ENCODE data around the gene NTM.

NTM gene

GRCh38 chr11:132352497-132352896 lies 982.1 kb downstream of the NTM start:
- peaks cover 3% of the 10 kb centered on the region for H3K9me3 ChIP-seq (ENCODE audit: severe bottlenecking)
- H3K36me3 ChIP-seq: no peaks in the 10 kb centered on the region
- no peak overlapping the region for H3K4me3 ChIP-seq (ENCODE audit: low read depth, low read length)
- DNase-seq: no peak
- H3K27ac ChIP-seq: no peak overlapping the region
- TF ChIP-seq, protein P1, sequence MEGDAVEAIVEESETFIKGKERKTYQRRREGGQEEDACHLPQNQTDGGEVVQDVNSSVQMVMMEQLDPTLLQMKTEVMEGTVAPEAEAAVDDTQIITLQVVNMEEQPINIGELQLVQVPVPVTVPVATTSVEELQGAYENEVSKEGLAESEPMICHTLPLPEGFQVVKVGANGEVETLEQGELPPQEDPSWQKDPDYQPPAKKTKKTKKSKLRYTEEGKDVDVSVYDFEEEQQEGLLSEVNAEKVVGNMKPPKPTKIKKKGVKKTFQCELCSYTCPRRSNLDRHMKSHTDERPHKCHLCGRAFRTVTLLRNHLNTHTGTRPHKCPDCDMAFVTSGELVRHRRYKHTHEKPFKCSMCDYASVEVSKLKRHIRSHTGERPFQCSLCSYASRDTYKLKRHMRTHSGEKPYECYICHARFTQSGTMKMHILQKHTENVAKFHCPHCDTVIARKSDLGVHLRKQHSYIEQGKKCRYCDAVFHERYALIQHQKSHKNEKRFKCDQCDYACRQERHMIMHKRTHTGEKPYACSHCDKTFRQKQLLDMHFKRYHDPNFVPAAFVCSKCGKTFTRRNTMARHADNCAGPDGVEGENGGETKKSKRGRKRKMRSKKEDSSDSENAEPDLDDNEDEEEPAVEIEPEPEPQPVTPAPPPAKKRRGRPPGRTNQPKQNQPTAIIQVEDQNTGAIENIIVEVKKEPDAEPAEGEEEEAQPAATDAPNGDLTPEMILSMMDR (IDR thresholded peaks at IDR 0.05; ENCODE audit: low read depth, low read length): no peak
- H3K27me3 ChIP-seq (ENCODE audit: insufficient read depth, low read depth, severe bottlenecking): no peaks in the 10 kb centered on the region

DNA sequence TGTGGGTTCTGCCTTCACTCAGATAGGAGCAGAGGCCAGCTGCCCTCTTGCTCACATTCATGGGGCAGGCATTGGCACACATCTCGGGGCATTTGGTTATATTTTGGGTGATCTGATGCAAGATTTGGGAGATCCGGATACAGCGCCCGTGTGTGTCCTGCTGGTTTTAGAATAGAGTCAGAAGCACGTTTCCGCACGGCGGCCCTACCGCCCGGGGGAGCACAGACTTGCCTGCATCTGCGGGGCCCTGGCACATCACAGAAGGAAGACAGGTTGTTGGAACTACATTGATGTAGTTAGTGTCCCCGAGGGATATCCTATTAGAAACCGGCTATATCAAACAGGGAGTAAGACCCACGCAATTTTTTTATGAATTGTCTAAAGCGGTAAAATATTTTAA lies 982.8 kb downstream of the NTM start:
- no peak for DNase-seq
- H3K4me3 ChIP-seq (ENCODE audit: low read depth, low read length): no peak overlapping the region
- H3K27me3 ChIP-seq (ENCODE audit: insufficient read depth, low read depth, severe bottlenecking): no peaks in the 10 kb centered on the region
- TF ChIP-seq, protein P1 (IDR thresholded peaks at IDR 0.05; ENCODE audit: low read depth, low read length): no peak
- H3K27ac ChIP-seq: no peak overlapping the region
- H3K36me3 ChIP-seq: no peaks in the 10 kb centered on the region
- H3K9me3 ChIP-seq (ENCODE audit: severe bottlenecking): peaks cover 3% of the 10 kb centered on the region

GRCh38 chr11:132357811-132358572 lies 987.6 kb downstream of the NTM start:
- H3K9me3 ChIP-seq (ENCODE audit: severe bottlenecking): peaks cover 3% of the 10 kb centered on the region
- DNase-seq: no peak
- H3K27ac ChIP-seq: no peak overlapping the region
- H3K36me3 ChIP-seq: no peaks in the 10 kb centered on the region
- H3K27me3 ChIP-seq (ENCODE audit: insufficient read depth, low read depth, severe bottlenecking): no peaks in the 10 kb centered on the region
- TF ChIP-seq, protein P1 (IDR thresholded peaks at IDR 0.05; ENCODE audit: low read depth, low read length): no peak
- no peak overlapping the region for H3K4me3 ChIP-seq (ENCODE audit: low read depth, low read length)

DNA sequence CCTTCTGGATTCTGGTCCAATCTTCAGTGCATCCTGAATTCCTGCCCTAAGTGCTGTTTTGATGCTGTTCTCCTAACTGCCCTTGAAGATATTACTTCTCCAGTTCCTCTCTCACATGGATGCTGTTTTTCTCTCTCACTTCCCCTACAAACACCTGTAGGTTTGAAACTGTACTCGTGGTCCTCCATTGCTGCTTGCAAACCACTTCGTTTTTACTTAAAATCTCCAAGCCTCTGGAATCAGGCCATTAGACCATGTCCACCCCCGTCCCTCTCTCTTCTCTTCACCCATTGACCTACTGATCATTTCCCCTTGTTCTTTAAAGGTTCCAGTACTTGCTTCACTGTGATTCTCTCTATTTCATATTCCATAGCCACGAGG lies 988.1 kb downstream of the NTM start:
- TF ChIP-seq, protein P1 (IDR thresholded peaks at IDR 0.05; ENCODE audit: low read depth, low read length): no peak
- Histone ChIP-seq H3K27me3 (ENCODE audit: insufficient read depth, low read depth, severe bottlenecking) (no peaks in the 10 kb centered on the region), H3K36me3 (no peaks in the 10 kb centered on the region), H3K9me3 (ENCODE audit: severe bottlenecking) (peaks cover 3% of the 10 kb centered on the region), H3K27ac (no peak overlapping the region), H3K4me3 (ENCODE audit: low read depth, low read length) (no peak overlapping the region)
- DNase-seq: no peak

- TF ChIP-seq, protein P1 (IDR thresholded peaks at IDR 0.05; ENCODE audit: low read depth, low read length): no peak
These were observed 990.7 kb downstream of the NTM start for GRCh38 chr11:132361011-132361550.

More at GRCh38 chr11:132361011-132361550, 990.7 kb downstream of the NTM start:
- H3K36me3 ChIP-seq: no peaks in the 10 kb centered on the region
- no peak overlapping the region for H3K27ac ChIP-seq
- DNase-seq: no peak
- H3K4me3 ChIP-seq (ENCODE audit: low read depth, low read length): no peak overlapping the region
- peaks cover 3% of the 10 kb centered on the region for H3K9me3 ChIP-seq (ENCODE audit: severe bottlenecking)
- no peaks in the 10 kb centered on the region for H3K27me3 ChIP-seq (ENCODE audit: insufficient read depth, low read depth, severe bottlenecking)

Data from WERI-Rb-1 (cell line).